ENCODE data around the gene CCDC187.
"Not testable (repeated sequence)": the region's sequence is repeated elsewhere in the genome, so short reads cannot be mapped to it uniquely, and the experiment has no call there.

The CCDC187 gene

DNA sequence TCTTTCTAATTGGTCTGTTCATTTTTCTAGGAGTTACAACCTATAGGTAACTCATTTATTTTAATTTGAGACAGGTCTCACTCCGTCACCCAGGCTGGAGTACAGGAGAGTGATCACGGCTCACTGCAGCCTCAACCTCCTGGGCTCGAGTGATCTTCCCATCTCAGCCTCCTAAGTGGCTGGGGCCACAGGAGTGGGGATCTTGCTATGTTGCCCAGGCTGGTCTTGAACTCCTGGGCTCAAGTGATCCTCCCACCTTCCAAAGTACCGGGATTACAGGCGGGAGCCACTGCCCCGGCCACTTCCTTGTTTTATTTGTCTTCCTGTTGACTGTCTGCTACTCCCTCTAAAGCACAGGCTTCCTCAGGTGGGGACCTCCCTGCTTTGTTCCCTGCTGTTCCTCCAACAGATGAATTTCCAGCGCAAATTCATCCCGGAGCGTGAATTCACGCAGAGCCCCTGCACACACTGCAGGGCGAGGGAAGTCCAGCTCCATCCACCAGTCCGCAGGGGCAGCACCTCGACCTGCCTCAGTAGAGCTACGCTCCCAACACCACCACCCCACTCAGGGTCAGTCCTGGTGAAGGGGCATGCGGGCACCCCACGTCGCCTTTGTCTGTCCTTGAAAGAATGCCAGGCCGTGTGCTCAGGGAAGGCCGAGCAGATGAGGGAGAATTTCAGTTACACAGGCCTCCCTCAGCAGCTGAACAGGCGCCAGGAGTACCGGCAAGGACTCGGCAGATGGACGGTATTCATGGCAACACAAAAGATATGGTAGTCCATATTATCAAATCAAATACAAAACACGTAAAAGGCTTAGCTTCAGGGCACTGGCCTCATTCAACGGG lies 64.5 kb downstream of the CCDC187 start:
- no peak for ATAC-seq
- DNase-seq, result no peak

DNA sequence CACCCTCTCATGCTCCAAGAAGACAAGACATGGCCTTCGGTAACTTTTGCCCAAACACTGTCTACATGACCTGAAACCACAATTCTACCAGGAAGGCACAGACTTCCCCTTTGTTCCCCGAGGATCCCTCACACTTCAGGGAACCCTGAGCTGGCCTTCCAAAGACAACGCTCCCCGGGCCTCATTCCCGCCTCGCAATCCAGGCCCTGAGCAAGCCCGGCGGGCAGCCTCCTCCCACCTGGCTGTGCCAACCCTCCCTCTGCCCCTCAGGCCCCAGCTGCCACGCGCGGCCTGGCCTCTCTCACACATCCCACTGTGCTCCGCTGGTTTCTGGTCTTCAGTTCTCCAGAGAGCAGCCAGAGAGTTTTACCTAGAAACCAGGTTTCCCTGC lies 65.6 kb downstream of the CCDC187 start:
- DNase-seq (no peak), ATAC-seq (no peak)

DNA sequence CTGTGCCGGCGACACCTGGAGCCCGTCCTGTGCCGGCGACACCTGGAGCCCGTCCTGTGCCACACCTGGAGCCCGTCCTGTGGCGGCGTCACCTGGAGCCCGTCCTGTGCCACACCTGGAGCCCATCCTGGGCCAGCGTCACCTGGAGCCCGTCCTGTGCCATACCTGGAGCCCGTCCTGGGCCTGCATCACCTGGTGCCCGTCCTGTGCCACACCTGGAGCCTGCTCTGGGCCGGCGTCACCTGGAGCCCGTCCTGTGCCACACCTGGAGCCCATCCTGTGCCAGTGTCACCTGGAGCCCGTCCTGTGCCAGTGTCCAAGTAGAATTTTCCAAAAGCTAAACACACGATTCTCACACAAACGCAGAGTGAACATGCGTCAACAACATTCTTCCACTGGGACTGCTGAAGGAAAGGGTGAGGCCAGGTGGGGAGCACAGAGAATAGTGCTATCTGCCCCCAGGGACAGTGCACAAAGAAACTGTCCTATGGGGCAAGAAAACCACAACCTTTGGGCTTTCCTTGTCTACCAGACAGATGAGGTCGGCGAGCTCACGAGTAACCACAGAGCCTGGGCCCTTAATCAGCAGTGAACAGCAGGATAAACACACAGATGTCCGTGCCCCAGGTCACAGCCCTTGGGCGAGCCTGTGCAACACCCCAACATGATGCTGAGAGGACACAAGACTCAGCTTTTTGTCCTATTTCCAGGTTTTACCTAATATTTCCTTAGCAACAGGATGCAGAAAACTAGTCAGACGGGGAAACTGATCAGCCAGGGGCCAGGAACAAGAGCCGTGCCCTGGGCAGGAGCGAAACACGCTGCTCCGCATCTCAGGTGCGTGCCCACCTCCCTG lies 66.2 kb downstream of the CCDC187 start:
- DNase-seq (no peak), ATAC-seq (no peak)

DNA sequence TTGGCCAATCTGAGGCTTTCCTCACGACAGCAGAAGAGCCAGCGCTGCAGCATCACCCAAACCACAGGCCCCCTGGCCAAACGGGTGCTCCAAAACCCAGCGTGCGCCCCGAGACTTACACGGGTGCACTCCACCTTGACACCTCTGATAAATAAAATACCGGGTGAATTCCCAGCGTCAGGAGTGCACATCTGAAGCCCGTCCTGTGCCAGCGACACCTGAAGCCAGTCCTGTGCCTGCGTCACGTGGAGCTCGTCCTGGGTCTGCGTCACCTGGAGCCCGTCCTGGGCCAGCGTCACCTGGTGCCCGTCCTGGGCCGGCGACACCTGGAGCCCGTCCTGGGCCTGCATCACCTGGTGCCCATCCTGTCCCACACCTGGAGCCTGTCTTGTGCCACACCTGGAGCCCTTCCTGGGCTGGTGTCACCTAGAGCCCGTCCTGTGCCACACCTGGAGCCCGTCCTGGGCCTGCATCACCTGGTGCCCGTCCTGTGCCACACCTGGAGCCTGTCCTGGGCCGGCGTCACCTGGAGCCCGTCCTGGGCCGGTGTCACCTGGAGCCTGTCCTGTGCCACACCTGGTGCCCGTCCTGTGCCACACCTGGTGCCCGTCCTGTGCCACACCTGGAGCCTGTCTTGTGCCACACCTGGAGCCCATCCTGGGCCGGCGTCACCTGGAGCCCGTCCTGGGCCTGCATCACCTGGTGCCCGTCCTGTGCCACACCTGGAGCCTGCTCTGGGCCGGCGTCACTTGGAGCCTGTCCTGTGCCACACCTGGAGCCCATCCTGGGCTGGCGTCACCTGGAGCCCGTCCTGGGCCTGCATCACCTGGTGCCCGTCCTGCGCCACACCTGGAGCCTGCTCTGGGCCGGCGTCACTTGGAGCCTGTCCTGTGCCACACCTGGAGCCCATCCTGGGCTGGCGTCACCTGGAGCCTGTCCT lies 67.2 kb downstream of the CCDC187 start:
- not testable (repeated sequence) for DNase-seq, ATAC-seq

DNA sequence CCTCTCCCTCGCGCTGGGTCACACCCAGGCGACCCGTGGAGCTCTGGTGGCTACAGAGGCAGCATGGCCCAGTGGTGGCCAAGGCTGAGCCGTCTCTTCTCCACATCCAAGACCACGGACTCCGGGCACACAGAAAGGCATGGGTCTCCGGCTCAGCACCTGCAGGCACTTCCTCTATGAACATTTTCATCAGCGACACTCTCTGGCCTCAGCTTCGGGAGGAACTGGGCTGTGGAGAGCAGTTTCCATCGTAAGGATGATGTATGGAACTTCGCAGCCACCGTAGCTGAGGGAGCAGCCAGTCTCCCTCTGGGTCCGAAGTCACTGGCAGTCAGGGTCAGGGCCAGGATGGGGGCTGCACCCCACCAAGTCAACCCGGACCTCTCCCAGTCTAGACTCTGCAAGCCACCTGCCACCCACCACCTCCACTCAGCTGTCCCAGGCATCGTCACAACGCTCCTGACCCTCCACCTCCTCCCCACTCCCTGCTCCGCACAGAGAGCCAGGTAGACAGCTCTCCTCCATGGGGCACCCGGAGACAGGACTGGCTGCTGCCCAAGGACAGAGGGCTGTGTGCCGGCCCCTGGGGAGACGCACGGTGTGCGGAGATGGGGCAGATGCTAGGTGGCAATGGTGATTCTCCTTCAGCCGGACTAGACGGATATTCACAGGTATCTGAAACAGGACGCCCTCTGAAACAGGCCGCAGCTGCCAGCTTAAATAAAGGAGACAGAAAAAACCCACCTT lies 68.0 kb downstream of the CCDC187 start:
- ATAC-seq, result no peak

DNA sequence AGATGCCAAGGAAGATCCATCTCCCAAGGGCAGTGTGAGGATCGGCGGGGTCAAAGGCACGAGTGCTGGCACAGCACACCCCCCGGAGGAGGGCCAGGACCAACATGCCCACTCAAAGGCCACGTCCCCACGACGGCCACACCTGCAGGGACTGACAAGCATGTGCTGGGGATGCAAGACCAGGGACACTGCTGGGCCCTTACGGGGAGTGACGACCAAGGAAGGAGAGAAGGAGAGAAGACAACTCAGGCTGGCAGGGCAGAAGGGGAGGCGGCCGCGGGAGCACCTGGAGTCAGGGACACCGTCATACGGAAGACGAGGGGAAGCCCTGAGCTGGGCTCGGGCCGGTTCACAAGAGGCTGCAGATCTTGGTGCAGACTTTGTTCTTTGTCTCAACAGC lies 68.7 kb downstream of the CCDC187 start:
- no peak for ATAC-seq
- DNase-seq, result no peak

More for the DNA sequence above, 68.0 kb downstream of the CCDC187 start:
- no peak for DNase-seq

DNA sequence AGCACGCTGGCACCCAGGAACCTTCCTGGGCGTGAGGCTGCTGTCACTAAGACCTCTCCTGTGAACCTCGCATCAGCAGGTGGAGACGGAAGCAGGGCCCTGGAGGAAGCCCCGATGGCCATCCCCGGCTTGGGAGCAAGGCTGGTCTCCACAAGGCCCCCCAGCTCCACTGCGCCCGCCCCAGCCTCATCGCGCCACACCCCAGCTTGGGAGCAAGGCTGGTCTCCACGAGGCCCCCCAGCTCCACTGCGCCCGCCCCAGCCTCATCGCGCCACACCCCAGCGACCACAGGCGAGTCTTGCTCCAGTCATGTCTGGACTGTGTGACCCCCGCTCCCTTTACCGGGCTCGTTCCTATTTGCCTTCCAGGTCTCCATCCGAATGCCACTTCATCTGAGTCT lies 69.3 kb downstream of the CCDC187 start:
- no peak for DNase-seq

DNA sequence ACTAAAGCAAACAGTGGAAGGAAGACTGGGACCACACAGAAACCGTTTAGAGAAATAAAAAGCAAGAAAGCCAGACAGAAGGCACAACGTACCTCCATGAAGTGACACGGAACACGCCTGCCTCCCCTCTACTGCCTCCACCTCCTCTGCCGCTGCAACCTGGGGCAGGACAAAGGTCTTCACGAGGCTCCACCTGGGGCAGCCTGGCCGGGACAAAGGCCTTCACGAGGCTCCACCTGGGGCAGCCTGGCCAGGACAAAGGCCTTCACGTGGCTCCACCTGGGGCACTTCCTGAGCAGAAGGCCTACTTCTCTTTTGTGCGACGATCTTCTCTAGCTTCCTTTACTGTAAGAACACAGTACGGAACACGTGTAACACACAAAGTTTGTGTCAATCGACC lies 70.0 kb downstream of the CCDC187 start:
- DNase-seq (no peak), ATAC-seq (no peak)

More for the DNA sequence above, 69.3 kb downstream of the CCDC187 start:
- no peak for ATAC-seq

DNA sequence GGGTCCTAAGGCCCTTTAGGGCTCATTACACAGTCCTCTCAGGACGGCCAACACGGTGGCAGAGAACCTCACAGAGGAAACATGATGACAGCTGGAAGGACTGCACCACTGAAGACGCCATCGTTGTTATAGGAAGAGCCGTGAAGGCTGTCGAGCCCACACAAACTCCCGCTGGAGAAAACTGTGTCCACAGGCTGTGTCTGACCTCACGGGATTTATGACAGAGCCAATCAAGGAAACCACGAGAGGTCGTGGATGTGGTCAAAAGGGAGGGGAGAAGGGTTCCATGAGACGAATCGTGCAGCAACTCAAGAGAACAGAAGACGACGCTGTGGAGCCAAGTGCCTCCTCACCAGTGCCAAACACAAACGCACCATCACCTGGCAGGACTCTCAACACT lies 70.5 kb downstream of the CCDC187 start:
- ATAC-seq (peak; percentile 21), DNase-seq (peak; percentile 23)

DNA sequence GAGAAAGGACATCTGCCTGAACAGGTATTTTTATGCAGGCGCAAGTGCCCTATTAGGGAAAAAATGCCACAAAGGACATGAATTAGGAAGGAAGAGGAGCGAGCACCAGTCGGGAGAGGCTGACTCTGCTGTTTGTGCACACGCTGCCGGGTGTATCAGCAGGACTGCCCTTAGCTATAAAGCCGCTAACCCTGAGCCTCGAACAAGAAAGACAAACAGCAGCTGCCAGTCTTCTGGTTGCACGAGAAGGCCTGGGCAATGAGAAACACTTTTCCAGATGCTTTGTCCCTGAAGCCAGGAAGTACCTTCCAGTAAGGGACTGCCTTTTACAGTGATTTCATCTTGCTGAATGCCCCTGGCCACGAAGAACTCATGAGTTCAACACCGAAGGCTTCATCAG lies 70.9 kb downstream of the CCDC187 start:
- ATAC-seq, result no peak
- no peak for DNase-seq

DNA sequence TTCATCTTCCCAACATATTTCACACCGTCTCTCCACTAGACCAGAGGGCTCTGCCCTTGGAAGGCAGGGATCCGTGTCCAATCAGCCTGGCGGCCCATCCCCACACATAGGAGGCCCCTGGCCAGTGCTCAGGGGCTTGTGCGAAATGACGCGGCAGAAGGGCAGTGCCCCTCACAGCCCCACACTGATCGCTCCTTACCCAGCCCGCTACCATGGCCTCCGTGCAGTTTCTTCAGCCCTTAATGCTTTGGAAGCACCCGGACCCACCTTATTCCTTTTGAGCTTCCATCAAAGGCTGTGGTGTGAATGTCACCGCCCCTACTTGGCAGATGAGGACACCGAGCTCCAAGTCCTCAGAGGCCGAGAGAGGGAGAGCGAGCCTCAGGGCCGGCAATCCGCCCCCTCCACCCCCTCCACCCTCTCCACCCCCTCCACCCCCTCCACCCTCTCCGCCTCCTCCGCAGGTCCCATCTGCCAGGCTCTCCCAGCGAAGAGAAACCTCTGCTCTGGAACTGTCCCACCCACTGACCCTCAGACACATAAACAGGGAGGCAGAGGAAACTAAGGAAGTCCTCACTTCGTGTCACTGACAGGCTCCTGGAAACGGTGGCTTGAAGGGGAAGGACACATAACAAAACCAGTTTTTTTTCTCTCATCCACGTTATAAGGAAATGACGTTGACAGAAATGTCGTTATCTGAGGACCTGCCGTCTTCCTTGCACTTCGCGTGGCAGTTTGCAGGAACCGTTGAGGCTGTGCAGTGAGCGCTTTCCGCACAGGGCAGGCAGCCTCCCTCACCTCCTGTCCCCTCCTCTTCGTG lies 72.2 kb downstream of the CCDC187 start:
- ATAC-seq (no peak), DNase-seq (no peak)

DNA sequence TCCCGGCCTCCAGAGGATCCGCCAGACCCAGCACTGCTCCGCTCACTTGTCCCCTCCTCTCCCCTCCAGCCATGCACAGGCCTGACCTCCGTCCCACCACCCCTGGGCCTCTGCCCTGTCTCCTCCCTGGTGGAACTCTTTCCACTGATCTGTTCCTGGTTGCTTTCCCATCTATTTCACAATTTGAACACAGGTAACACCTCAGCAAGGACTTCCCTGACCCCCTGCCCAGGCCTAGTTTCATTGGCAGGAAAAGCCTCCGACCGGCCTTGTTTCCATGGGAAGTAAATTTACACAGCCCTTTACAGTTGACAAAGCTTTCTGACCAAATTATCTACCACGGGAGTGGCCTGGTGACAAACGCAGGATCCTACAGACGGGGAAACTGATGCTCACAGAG lies 73.1 kb downstream of the CCDC187 start:
- DNase-seq (no peak), ATAC-seq (no peak)

DNA sequence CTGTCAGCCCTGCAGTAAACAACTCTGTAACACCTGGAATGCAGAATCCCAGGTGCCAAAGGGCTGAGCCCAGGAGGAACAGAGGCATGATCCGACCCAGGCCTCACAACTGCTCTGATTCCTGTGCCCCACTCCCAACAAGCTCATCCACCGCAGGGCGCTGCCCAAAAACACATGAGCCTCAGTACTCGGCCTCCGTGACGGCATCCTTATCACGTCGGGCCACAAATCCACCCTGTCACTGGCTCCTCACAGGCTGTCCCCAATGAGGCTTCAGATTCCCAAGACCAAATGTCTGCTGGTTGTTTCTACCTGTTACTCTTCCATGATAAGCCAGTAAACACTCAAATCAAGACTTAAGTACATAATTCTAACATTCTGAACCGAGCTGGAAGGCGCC lies 73.5 kb downstream of the CCDC187 start:
- no peak for DNase-seq

DNA sequence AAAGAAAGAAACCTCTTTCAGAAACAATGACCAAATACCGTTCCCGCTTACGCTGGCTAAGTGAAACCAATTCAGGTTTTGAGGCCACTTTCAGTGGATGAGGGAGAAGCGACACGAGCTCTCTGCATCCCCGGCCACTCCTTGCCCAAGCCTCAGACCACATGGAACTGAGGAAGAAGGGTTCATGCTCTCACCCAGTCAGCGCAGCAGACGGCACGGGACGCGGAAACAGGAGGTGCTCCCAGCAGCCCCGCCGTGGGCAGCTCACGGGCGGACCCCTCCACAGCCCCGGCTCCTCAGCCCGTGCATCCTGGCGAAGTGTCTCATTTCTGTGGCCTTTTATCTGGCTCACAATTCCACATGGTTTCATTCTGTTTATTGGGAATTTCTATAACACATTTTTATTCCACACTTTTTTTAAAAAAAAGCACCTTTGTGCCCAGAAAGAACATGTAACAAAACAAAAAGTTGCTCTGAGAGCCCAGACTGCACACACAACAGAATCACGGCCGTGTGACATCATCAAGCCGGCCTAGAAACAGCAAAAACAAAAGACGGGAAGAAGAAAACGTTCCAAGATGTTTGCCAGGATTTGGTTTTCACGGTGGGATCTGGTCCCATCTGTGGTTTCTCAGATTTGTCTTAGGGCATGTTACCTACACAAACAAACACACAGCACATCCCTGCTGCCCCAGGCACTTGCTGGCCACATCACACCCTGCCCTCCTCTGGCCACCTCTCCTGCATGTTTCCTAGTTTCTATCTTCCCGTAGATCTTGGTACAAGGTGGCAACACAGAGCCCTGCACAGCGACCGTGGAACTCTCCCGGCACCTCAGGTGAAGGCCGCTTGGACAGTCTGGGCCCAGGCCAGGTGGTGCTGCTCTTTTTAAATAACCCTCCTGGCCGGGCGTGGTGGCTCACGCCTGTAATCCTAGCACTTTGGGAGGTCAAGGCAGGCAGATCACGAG lies 74.5 kb downstream of the CCDC187 start:
- no peak for DNase-seq
- no peak for ATAC-seq

More for the DNA sequence above, 73.5 kb downstream of the CCDC187 start:
- no peak for ATAC-seq

DNA sequence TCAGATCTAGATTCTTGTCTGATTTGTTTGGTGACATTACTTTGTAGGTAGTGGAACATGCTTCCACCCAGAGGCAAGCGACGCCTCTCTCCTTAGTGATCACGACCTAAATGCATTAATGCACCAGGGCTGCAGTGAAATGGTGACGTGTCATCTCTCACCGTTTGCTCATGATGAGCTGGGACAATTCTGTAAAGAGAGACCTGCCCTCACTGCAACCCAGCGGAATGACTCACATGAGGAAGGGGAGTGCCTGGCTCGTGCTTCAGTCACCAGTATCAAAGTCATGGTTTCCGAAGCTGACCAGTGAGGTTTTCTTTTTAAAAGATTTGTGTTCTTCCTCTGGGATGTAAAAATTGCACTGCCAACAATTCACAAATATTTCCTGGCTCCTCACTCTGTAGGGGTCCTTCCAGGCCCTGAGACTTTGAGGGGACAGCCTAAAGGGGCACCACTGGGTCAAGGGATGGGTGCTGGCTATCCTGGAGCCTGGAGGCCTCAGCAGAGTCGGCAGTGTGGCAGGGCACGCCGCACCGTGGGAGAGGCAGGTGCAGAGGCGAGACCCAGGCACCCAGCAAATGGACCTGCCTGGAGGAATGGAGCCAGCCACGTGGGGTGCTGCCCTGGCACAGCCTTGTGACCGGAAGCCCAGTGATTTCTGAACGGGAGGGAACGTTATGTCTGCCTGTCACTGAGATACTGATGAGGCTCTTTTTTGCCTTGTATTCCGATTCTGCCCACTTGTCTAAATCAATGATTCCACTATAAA lies 75.6 kb downstream of the CCDC187 start:
- DNase-seq (no peak), ATAC-seq (peak; percentile 33)

DNA sequence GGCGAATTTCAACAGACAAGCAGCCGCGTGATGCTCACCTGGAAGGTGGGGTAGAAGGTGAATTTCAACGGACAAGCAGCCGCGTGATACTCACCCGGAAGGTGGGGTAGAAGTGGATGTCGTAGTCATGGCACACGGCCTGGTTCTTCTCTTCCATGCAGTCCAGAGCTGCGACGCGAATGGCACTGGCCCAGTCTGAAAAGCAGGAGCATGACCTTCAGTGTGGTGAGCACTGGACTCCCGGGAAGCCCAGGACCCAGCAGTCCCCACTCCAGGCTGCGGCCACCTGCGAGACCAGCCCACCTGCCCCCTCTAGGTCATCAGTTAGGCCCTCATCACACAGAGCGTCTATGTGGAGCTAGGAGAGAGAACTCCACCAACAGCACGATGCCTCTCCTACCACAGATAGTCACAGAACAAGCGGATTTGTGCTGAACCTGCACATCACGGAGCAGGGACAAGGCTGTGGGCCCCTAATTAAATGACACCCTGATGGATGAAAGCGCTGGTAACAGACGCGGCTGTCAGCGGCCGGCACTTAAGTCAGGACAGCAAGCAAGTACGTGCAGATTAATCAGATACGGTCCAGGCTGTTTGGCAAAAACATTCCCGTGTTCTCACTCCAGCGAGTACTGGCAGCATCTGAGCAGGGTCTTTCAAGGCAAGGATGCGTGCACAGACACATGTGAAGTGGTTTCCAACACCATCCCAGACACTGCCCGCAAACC lies 77.0 kb downstream of the CCDC187 start:
- ATAC-seq (no peak), DNase-seq (no peak)

DNA sequence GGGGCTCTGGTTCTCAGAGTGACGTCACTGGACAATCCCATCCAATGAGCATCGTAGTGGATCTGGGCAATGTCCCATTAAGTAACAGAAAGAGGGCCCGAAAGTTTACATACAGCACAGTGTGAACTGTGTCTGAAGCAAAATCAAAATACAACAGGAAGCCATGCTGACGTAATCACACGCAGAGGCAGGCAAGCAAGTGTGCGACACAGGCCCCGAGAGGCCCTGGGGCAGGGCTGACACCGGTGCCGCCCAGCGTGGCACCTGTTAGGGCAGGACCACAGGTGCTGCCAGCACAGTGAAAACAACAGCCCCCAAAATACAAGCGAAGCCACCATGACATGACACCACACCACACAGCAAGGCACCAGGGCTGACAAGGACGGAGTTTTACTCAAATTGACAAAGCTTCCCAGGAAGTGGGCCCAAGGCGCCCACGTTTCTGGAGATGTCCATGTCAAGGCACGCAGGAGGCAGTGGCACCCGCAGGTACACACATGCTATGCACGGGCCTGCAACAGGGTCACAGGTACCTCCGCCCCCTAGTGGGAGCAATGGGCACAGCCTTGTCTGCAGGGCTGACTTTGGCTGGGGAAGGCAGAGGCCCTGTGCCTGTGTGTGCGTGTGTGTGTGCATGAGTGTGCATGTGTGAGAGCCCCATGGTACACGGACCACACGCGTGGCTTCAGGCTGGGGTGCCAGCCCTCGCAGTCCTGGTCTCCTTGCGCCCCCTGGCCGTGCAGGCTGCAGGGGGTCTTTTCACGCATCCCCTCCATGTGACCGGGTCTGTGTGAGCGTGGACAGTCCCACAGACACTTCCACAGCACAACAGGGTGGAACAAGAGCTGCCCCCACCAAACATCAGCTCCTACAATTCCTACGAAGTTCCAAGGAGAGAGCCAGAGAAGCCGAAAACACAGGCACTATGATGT lies 77.9 kb downstream of the CCDC187 start:
- DNase-seq, result peak; percentile 78
- peak; percentile 74 for ATAC-seq

All from stimulated activated naive CD8-positive, alpha-beta T cell treated with anti-CD3 and anti-CD28 coated beads, Interleukin-15, Interleukin-2, amounts not matched to agents 100 U/mL and 50 U/mL, for 24 hours (primary cell).